HG03025 (cell line): ENCODE data around the gene EPRS1.
"Not testable (repeated sequence)": the region's sequence is repeated elsewhere in the genome, so short reads cannot be mapped to it uniquely, and the experiment has no call there.

Source experiments
- ATAC-seq: cut with Tn5 transposase; IDR thresholded peaks from one replicate; pipeline ENCODE4 v1.9.1; 2021; ENCODE audit warnings: mild to moderate bottlenecking, moderate library complexity; ENCODE audit not compliant: unreplicated experiment, low FRiP score

The EPRS1 gene

GRCh38 chr1:220046052-220046930 lies at the start of gene EPRS1:
TSS of gene EPRS1 (minus strand) at chr1:220046505. CDS start at chr1:220046388, 117 bp downstream.
- peak; percentile 97 for ATAC-seq

GRCh38 chr1:220094016-220094911 lies 48.0 kb upstream of the EPRS1 start, which contains the start of gene IARS2:
TSS of gene IARS2 (plus strand) at chr1:220094132. CDS start at chr1:220094217, 85 bp downstream.
- ATAC-seq = peak; percentile 51

GRCh38 chr1:220093361-220094015 lies 47.2 kb upstream of the EPRS1 start:
- ATAC-seq = peak; percentile 4

GRCh38 chr1:220092694-220093093 lies 46.4 kb upstream of the EPRS1 start:
- ATAC-seq = no peak

- peak; percentile 56 for ATAC-seq
Observed at GRCh38 chr1:220089650-220090556, 43.6 kb upstream of the EPRS1 start, which contains the start of gene BPNT1. TSS of gene BPNT1 (minus strand) at chr1:220089788. CDS start at chr1:220079846, 9,942 bp downstream.

GRCh38 chr1:220086261-220086686 lies 40.0 kb upstream of the EPRS1 start:
- ATAC-seq = not testable (repeated sequence)

- ATAC-seq = no peak
Observed at GRCh38 chr1:220084460-220084859, 38.2 kb upstream of the EPRS1 start.

GRCh38 chr1:220077887-220078286 lies 31.6 kb upstream of the EPRS1 start:
- no peak for ATAC-seq

GRCh38 chr1:220076861-220077762 lies 30.8 kb upstream of the EPRS1 start:
- ATAC-seq = no peak

- ATAC-seq = no peak
Observed at GRCh38 chr1:220067269-220068204, 21.2 kb upstream of the EPRS1 start.

GRCh38 chr1:220062629-220063028 lies 16.3 kb upstream of the EPRS1 start:
- no peak for ATAC-seq

GRCh38 chr1:220060876-220061275 lies 14.6 kb upstream of the EPRS1 start:
- ATAC-seq = no peak

- no peak for ATAC-seq
Observed at GRCh38 chr1:220056374-220056773, 10.1 kb upstream of the EPRS1 start.

GRCh38 chr1:220045356-220046051 lies 801 bp downstream of the EPRS1 start:
- ATAC-seq = no peak

GRCh38 chr1:220044678-220045355 lies 1.5 kb downstream of the EPRS1 start:
- ATAC-seq = no peak

- no peak for ATAC-seq
Observed at GRCh38 chr1:220043646-220044045, 2.7 kb downstream of the EPRS1 start.
